ENCODE data around the gene ZNF217.
"Not testable (repeated sequence)": the region's sequence is repeated elsewhere in the genome, so short reads cannot be mapped to it uniquely, and the experiment has no call there.

Gene ZNF217

DNA sequence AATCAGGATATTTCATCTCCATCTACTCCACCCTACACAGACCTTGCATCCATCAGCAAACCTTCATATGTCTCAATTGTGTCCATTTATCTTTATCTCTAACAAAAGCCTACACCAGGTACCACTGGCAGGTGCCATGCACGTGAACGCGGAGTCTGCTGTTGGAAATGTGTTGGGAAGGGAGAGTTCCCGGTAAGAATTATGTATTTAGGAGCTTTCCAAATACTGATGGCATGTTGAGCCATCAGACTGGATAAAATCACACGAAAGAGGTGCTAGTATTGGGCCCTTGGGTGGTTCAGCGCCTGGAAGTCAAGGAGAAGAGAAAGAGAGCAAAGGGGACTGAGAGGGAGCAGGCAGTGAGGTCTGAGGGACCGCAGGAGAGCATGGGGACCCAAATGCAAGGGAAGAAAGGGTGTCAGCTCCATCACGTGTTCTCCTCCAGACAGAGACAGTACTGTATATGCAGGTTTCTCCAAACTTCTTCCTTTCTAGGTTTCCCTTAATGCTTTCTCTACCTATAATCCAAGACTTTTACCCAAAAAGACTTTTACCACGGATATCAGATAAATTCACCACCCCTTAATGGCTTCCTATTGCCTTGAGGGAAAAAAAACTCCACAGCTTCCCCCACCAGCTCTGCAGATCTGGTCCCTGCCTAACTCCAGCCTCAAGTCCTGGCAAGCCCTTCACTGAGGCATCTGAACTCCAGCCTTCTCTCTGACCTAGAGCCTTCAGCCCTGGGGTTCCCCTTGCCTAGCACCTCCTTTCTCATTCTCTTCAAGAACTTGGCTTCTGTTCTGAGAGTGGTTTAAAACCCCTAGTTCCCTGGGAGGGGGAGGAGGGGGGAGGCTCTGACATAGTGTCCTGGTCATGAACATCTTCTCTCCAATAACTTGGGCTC is 4.8 kb upstream of the ZNF217 start:
- H3K27ac ChIP-seq (replicated peaks): no peak overlapping the region
- DNase-seq (ENCODE audit: low read depth in 1 of 2, low spot score in 1 of 2): no peak
- H3K4me3 ChIP-seq (replicated peaks; ENCODE audit: insufficient read depth, low read length): no peak overlapping the region
- no peaks in the 10 kb centered on the region for H3K27me3 ChIP-seq (ENCODE audit: insufficient read depth, poor library complexity, severe bottlenecking)
- no peak for TF ChIP-seq POLR2AphosphoS5 (IDR thresholded peaks at IDR 0.05; ENCODE audit: low read depth)
- no peak for TF ChIP-seq SPI1 (IDR thresholded peaks at IDR 0.05; ENCODE audit: borderline replicate concordance, low read depth)

DNA sequence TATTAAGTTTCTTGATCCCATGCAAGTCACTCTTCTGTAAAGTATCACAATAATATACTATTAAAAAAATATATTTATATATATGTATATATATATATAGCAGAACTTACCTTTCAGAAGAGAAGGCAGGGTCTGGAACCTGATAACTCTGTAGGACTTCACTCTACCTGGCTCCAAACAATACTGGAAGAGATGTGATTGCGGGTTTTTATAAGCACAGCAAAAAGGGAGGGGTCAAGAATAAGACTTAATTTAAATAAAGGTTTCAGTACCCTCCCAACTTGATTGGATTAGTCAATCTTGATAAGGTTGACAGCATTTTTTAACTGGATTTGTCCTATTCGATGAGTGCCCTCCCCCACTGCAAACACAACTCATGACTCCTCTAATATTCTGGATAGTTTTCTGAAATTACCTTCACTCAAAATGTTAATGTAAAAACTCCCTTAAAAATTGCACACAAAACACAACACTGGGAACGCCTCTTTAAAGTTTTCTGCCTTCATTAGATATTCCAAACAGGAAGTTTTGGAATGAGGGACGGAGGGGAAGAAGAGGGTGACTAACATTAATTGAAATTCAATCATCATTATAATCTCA is 4.0 kb upstream of the ZNF217 start:
- H3K4me3 ChIP-seq (replicated peaks; ENCODE audit: insufficient read depth, low read length): no peak overlapping the region
- no peaks in the 10 kb centered on the region for H3K27me3 ChIP-seq (ENCODE audit: insufficient read depth, poor library complexity, severe bottlenecking)
- H3K27ac ChIP-seq (replicated peaks): no peak overlapping the region
- DNase-seq (ENCODE audit: low read depth in 1 of 2, low spot score in 1 of 2): no peak
- TF ChIP-seq POLR2AphosphoS5 (IDR thresholded peaks at IDR 0.05; ENCODE audit: low read depth) (no peak), SPI1 (IDR thresholded peaks at IDR 0.05; ENCODE audit: borderline replicate concordance, low read depth) (no peak)
- TF ChIP-seq, protein P1, sequence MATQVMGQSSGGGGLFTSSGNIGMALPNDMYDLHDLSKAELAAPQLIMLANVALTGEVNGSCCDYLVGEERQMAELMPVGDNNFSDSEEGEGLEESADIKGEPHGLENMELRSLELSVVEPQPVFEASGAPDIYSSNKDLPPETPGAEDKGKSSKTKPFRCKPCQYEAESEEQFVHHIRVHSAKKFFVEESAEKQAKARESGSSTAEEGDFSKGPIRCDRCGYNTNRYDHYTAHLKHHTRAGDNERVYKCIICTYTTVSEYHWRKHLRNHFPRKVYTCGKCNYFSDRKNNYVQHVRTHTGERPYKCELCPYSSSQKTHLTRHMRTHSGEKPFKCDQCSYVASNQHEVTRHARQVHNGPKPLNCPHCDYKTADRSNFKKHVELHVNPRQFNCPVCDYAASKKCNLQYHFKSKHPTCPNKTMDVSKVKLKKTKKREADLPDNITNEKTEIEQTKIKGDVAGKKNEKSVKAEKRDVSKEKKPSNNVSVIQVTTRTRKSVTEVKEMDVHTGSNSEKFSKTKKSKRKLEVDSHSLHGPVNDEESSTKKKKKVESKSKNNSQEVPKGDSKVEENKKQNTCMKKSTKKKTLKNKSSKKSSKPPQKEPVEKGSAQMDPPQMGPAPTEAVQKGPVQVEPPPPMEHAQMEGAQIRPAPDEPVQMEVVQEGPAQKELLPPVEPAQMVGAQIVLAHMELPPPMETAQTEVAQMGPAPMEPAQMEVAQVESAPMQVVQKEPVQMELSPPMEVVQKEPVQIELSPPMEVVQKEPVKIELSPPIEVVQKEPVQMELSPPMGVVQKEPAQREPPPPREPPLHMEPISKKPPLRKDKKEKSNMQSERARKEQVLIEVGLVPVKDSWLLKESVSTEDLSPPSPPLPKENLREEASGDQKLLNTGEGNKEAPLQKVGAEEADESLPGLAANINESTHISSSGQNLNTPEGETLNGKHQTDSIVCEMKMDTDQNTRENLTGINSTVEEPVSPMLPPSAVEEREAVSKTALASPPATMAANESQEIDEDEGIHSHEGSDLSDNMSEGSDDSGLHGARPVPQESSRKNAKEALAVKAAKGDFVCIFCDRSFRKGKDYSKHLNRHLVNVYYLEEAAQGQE (IDR thresholded peaks at IDR 0.05; ENCODE audit: insufficient replicate concordance, low read depth): no peak
- TF ChIP-seq, protein P2, sequence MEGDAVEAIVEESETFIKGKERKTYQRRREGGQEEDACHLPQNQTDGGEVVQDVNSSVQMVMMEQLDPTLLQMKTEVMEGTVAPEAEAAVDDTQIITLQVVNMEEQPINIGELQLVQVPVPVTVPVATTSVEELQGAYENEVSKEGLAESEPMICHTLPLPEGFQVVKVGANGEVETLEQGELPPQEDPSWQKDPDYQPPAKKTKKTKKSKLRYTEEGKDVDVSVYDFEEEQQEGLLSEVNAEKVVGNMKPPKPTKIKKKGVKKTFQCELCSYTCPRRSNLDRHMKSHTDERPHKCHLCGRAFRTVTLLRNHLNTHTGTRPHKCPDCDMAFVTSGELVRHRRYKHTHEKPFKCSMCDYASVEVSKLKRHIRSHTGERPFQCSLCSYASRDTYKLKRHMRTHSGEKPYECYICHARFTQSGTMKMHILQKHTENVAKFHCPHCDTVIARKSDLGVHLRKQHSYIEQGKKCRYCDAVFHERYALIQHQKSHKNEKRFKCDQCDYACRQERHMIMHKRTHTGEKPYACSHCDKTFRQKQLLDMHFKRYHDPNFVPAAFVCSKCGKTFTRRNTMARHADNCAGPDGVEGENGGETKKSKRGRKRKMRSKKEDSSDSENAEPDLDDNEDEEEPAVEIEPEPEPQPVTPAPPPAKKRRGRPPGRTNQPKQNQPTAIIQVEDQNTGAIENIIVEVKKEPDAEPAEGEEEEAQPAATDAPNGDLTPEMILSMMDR (IDR thresholded peaks at IDR 0.05; ENCODE audit: insufficient read depth, low read length): no peak

DNA sequence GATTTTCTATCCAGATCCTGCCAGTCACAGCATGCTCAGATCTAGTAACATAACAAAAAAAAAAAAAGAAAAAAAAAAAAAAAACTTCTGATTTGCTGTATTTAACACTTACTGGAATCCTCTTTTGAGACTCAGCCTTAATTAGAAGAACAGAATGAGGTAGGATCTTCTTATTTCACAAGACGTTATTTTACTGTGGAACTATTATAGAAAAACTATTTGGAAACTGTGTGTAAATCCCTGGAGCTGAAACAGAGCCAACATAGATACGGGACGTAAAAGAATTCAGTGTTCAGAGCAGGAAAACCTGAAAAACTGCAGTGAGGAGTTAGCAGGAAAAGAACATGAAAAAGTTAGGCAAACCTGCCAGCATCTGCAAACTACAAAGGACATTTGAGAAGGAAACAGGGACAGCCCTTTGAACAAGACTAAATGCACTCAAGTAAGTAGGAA is 3.4 kb upstream of the ZNF217 start:
- H3K27ac ChIP-seq (replicated peaks): 0 out of 2 replicates have a peak overlapping the region, but pooled peaks have one; percentile 11
- H3K4me3 ChIP-seq (replicated peaks; ENCODE audit: insufficient read depth, low read length): no peak overlapping the region
- H3K27me3 ChIP-seq (ENCODE audit: insufficient read depth, poor library complexity, severe bottlenecking): no peaks in the 10 kb centered on the region
- TF ChIP-seq, protein P2 (IDR thresholded peaks at IDR 0.05; ENCODE audit: insufficient read depth, low read length): no peak
- TF ChIP-seq POLR2AphosphoS5 (IDR thresholded peaks at IDR 0.05; ENCODE audit: low read depth): no peak
- TF ChIP-seq, protein P1 (IDR thresholded peaks at IDR 0.05; ENCODE audit: insufficient replicate concordance, low read depth): no peak
- TF ChIP-seq SPI1 (IDR thresholded peaks at IDR 0.05; ENCODE audit: borderline replicate concordance, low read depth): no peak
- no peak for TF ChIP-seq GABPA (IDR thresholded peaks at IDR 0.05; ENCODE audit: low read depth)
- DNase-seq (ENCODE audit: low read depth in 1 of 2, low spot score in 1 of 2): no peak

DNA sequence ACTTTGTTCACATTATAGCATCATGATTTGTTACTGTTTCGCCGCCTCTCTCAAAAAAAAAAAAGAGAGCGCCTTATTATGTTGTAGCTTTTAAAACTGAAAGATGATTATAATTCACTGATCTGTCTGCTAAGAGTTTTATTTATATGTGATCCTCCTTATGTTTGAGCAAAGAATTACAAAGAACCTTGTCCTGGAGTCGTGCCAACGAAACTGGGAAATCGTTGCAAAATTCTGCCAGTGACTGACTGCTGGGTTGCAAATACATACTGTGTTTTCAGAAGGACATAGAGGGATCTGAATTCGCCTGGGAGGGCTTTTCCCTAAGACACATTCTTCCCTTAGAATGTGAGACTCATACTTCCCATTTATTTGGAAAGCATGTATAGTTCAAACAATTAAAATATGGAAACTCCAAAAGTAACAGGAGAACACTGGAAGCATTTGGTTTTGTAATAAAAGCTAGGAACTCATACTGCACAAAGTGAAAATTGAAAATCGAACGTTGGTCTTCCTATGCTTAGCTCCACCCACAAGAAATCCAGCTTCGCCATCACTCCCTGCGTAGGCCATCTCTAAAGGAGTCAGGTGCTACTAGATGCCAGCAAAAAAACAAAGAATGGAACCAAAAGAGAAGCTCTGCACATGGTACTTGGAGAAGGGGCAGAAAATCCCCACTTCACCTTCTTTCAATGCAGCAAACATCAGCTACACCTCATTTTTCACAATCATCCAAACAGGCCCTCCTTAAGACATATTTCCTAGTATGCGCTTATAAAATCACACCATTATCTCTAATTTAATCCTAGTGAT is 2.8 kb upstream of the ZNF217 start:
- not testable (repeated sequence) for H3K27me3 ChIP-seq (ENCODE audit: insufficient read depth, poor library complexity, severe bottlenecking); DNase-seq (ENCODE audit: low read depth in 1 of 2, low spot score in 1 of 2); H3K4me3 ChIP-seq (replicated peaks; ENCODE audit: insufficient read depth, low read length)
- peak overlapping the region; percentile 82 for H3K27ac ChIP-seq (replicated peaks)

DNA sequence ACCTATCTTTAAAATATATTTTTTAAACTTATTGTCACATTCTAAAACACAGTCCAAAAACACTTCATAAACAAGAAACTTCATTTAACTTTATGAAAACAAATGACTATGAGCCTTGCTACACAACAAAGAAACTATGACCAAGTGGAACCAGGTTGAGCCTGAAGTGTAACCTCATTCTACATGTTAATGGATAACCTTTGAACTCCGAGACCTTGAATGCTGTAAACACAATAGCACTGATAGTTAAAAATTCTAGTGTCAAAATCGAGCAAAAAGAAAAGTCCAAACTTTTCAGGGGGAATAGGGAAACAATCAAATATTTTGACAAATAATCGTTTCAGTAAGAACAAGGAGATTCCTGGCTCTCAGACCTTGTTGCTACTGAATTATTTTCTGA is 2.1 kb upstream of the ZNF217 start:
- H3K4me3 ChIP-seq (replicated peaks; ENCODE audit: insufficient read depth, low read length); H3K27me3 ChIP-seq (ENCODE audit: insufficient read depth, poor library complexity, severe bottlenecking); DNase-seq (ENCODE audit: low read depth in 1 of 2, low spot score in 1 of 2): not testable (repeated sequence)
- H3K27ac ChIP-seq (replicated peaks): peak overlapping the region; percentile 82
